ENCODE measurements around the gene MOSPD3. TPM values are rescaled to one million over a fixed set of nuclear protein-coding genes. Genes with fewer than 3 reads are reported as not detected.

The MOSPD3 gene
- total RNA-seq, 1 donor = 5.1 TPM

- H3K4me1 ChIP-seq (ENCODE audit: insufficient read depth, low read length) = peaks cover 30% of the 10 kb centered on the region
- peaks cover 27% of the 10 kb centered on the region for H3K36me3 ChIP-seq (ENCODE audit: insufficient read depth, low read length)
- no peaks in the 10 kb centered on the region for H3K9me3 ChIP-seq (ENCODE audit: low read depth, low read length)
- peak overlapping the region; percentile 96 for H3K4me2 ChIP-seq (ENCODE audit: insufficient read depth, low read length)
- peaks cover 5% of the 10 kb centered on the region for H4K20me1 ChIP-seq (ENCODE audit: insufficient read depth, low read length)
- peak overlapping the region; percentile 86 for H3K4me3 ChIP-seq (ENCODE audit: insufficient read depth, low read length)
- DNase-seq (ENCODE audit: insufficient read length, low spot score, missing footprints) = peak; percentile 85
- peaks cover 11% of the 10 kb centered on the region for H3K79me2 ChIP-seq (ENCODE audit: insufficient read depth, low read length)
- peak overlapping the region; percentile 73 for H3K27ac ChIP-seq (ENCODE audit: low read depth, low read length)
- H2AFZ ChIP-seq (ENCODE audit: low read length) = peak overlapping the region; percentile 74
- TF ChIP-seq CTCF (IDR thresholded peaks at IDR 0.05; ENCODE audit: extremely low read depth, low read depth, low read length) = no peak
- H3K27me3 ChIP-seq (ENCODE audit: insufficient read depth, low read length) = no peaks in the 10 kb centered on the region
These were observed 8.7 kb upstream of the MOSPD3 start for GRCh38 chr7:100603726-100604027.

- DNase-seq (ENCODE audit: insufficient read length, low spot score, missing footprints) = peak; percentile 97
- Histone ChIP-seq H3K79me2 (ENCODE audit: insufficient read depth, low read length) (peaks cover 11% of the 10 kb centered on the region), H2AFZ (ENCODE audit: low read length) (peak overlapping the region; percentile 74), H3K4me2 (ENCODE audit: insufficient read depth, low read length) (peak overlapping the region; percentile 96), H3K36me3 (ENCODE audit: insufficient read depth, low read length) (peaks cover 27% of the 10 kb centered on the region), H3K9me3 (ENCODE audit: low read depth, low read length) (no peaks in the 10 kb centered on the region), H3K4me3 (ENCODE audit: insufficient read depth, low read length) (peak overlapping the region; percentile 86), H3K27ac (ENCODE audit: low read depth, low read length) (peak overlapping the region; percentile 73), H4K20me1 (ENCODE audit: insufficient read depth, low read length) (peaks cover 5% of the 10 kb centered on the region), H3K4me1 (ENCODE audit: insufficient read depth, low read length) (peaks cover 30% of the 10 kb centered on the region), H3K27me3 (ENCODE audit: insufficient read depth, low read length) (no peaks in the 10 kb centered on the region)
- peak; percentile 32 for TF ChIP-seq CTCF (IDR thresholded peaks at IDR 0.05; ENCODE audit: extremely low read depth, low read depth, low read length)
These were observed 8.0 kb upstream of the MOSPD3 start for GRCh38 chr7:100604028-100604975.

- H3K27ac ChIP-seq (ENCODE audit: low read depth, low read length) = no peak overlapping the region
- H3K79me2 ChIP-seq (ENCODE audit: insufficient read depth, low read length) = peaks cover 11% of the 10 kb centered on the region
- H3K9me3 ChIP-seq (ENCODE audit: low read depth, low read length) = no peaks in the 10 kb centered on the region
- H3K4me2 ChIP-seq (ENCODE audit: insufficient read depth, low read length) = peak overlapping the region; percentile 76
- no peak for TF ChIP-seq CTCF (IDR thresholded peaks at IDR 0.05; ENCODE audit: extremely low read depth, low read depth, low read length)
- H3K36me3 ChIP-seq (ENCODE audit: insufficient read depth, low read length) = peaks cover 27% of the 10 kb centered on the region
- H3K4me1 ChIP-seq (ENCODE audit: insufficient read depth, low read length) = peaks cover 27% of the 10 kb centered on the region
- peak; percentile 85 for DNase-seq (ENCODE audit: insufficient read length, low spot score, missing footprints)
- peaks cover 5% of the 10 kb centered on the region for H4K20me1 ChIP-seq (ENCODE audit: insufficient read depth, low read length)
- no peak overlapping the region for H2AFZ ChIP-seq (ENCODE audit: low read length)
- peak overlapping the region; percentile 86 for H3K4me3 ChIP-seq (ENCODE audit: insufficient read depth, low read length)
- H3K27me3 ChIP-seq (ENCODE audit: insufficient read depth, low read length) = no peaks in the 10 kb centered on the region
These were observed 7.1 kb upstream of the MOSPD3 start for GRCh38 chr7:100604976-100605911.

Measured in osteoblast (primary cell).